Stimulated activated CD8-positive, alpha-beta memory T cell treated with anti-CD3 and anti-CD28 coated beads, Interleukin-12 subunit alpha, Interleukin-12 subunit beta, amount 100 ng/mL, for 1 hour (primary cell): ENCODE data around the gene RBMS3.

Experiments used
- DNase-seq: peaks from one replicate; pipeline ENCODE4 v3.0.0-alpha.2; 2020; ENCODE audit warnings: low read depth

RBMS3 gene

GRCh38 chr3:29581311-29581710 is 300.4 kb downstream of the RBMS3 start:
- DNase-seq, result no peak

- DNase-seq, result no peak
Observed at GRCh38 chr3:29582273-29582672, 301.4 kb downstream of the RBMS3 start.

GRCh38 chr3:29583861-29584260 is 303.0 kb downstream of the RBMS3 start:
- DNase-seq, result no peak

DNA sequence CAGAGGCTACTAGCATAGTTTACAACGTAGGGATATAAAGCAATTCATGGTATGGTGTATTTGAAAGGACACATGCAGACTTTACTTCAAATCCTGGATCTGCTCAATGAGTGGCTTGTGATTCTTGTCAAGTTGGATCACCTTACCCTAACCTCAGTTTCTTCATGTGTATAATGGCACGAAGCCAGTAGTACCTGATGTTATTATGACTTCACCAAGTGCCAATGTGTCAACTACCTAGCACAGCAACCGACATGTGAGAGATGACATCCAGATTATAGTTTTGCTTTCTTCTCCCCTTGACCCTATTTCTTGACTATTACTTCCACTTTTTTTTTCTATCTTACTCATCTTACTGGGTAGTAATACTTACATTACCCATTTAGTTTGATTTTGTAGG is 304.5 kb downstream of the RBMS3 start:
- DNase-seq, result no peak

GRCh38 chr3:29587340-29587739 is 306.5 kb downstream of the RBMS3 start:
- no peak for DNase-seq

GRCh38 chr3:29590012-29590411 is 309.1 kb downstream of the RBMS3 start:
- DNase-seq, result no peak

GRCh38 chr3:29590461-29590860 is 309.6 kb downstream of the RBMS3 start:
- no peak for DNase-seq

GRCh38 chr3:29591579-29591978 is 310.7 kb downstream of the RBMS3 start:
- DNase-seq, result no peak

DNA sequence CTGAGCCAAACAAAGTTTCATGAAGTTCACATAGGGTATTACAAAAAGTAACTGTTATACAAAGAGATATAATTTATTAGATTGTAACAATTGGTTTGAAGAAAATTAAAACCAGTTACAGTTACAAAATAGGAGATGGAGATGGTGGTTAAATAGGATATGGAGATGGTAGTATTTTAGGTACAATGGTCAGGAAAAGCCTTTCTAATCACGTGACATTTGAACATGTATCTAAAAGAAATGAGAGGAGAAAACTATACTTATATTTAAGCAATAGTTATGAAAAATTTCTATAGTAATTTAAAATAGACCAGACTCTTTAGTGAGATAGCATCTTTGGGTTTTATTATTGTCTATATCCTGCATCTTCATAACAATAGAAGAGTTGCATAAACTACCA is 312.9 kb downstream of the RBMS3 start:
- DNase-seq, result no peak

GRCh38 chr3:29594261-29594660 is 313.4 kb downstream of the RBMS3 start:
- no peak for DNase-seq

- no peak for DNase-seq
Observed at GRCh38 chr3:29597376-29598008, 316.6 kb downstream of the RBMS3 start.

DNA sequence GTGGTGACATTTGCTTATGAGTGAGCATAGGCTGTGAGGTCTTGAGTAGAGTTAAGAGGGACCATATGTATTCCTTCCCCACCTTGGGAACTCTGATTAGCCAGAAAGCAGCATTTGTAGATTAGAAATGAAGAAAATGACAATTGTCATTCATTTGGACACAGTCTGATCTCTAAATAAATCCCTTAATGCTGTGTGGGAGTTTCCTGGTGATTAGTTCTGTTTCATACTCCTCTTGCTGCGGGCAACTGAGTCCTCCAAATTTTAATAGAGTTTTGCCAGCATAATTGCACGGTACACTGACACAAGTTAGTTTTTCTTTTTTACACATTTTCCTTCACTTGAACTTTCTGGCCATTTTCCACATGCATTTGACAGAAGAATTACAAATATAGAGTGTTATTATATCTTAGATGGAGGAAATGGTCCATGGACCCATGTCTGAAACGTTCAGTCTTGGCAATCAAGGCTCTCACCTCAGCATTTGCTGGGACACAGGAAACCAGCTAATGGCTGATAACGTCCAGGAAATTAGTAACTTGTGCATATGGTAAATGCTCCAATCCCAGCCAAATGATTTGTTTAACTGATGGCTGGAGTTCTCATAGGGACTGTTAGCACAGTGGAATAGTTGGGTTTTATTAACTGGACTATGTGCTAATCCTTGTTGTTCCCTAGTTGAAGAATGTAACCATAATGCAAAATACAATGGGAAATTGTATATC is 321.2 kb downstream of the RBMS3 start:
- DNase-seq, result no peak

GRCh38 chr3:29605845-29606244 is 325.0 kb downstream of the RBMS3 start:
- DNase-seq, result no peak

DNA sequence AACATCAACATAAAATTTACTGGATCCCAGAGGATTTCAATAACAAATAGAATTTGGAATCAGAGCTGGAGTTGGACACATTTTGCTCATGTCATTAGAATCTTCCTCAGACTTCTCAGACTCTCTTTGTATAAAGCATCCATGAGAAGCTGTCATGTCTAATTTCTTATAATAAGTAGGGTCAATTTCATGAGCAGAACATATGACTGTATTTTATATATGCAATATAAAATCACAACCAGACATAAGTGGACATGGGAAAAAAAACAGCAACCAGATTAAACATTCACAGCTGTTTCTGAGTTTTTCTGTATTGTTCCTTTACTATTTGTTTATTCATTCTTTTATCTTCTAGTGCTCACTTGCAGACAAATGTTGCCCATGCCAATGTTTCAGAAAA is 325.5 kb downstream of the RBMS3 start:
- no peak for DNase-seq

DNA sequence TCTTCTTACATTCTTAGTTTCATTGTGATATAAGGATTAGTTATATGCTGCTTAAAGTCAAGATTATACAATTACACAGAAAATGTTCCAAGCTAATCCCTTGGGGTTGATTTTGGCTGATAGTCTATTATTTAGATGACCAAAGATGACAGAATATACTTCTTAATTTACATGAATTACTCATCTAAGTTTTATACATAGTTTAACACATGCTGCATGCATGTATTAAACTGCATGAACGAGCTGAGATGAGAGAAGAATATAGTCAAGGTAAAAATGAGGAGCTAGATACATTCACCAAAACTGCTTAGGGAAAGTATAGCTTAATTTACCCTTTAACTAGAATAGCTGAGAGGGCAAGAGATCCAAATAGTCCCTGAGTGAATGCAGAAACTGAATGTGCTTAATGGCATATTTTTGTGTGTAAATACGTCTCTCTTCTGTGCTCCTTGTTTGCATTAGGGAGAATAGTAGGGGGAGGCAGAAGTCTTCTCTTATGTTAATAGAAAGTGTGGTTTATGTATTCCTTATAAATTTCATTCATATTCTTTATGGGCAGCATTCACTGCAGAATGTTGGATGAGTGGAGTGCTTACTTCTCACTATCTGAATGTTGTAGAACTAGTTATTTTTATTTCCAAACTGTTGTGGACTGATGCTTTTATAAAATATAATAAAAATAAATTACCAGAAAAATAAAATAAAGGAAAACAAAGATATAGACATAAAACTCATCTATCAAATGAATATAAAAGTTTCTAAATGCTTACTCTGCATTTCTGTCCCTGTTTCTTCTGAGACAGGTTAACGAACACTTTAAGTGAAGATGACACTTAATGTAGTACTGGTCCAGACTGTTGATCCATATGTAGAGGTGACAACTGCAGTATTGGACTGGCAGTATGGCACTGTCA is 327.8 kb downstream of the RBMS3 start:
- no peak for DNase-seq

DNA sequence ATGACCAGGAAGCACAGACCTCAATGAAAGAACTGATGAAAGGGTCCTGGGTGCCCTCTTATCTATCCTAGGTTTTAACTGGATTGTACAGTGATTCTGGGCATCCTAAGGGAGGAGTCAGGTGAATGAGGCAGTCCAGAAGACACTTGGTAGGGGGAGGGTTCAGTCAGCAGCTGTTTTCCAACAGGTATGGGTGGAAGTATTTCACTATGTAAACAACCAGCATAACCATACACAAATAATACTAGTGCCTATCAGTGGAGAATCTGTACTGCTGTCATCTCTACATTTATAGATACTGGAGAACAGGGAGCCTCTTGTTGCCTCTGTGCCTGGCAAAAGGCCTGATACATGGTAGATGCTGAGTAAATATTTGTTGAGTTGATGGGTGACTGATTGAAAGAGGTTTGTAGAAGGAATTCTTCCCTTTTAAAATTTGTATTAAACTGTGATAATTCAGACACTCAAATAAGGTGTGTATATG is 328.5 kb downstream of the RBMS3 start:
- DNase-seq, result no peak

DNA sequence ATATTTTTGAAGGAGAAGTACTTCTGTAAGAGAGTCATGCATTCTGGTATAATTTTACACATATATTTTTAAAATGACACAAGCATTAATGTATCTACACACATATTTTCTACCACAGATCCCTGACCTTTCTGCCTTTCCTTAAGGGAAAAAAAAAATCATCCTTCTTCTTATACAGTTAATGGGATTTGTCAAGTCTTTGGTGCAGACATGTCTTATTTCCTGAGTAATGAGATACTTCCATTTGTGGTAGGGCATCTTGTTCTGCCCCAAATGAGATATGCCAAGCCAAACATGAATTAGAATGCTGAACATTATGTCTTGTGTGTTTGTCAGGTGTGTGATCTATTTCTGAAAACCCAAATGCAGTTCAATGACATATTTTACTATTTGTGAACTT is 329.9 kb downstream of the RBMS3 start:
- no peak for DNase-seq

DNA sequence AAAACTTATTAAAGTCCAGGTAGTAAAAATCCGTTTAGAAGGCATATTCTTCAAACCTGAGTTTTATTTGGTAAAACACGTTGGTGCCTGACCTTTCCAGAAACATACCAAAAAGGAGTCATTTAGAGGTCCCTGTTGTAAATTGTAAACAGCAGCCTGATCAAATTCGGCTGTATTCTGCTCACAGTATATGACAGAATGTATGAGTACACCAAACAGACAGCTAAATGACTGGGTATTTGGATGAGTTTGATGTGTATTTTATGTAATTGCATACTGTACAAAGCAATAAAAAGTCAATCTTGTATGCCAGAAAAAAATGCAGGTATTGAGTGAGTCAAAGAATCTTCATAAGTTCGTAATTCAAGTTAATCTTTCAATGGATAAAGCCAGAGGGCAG is 330.4 kb downstream of the RBMS3 start:
- no peak for DNase-seq

- DNase-seq, result no peak
Observed at GRCh38 chr3:29612536-29612935, 331.7 kb downstream of the RBMS3 start.

- no peak for DNase-seq
Observed at GRCh38 chr3:29614954-29615353, 334.1 kb downstream of the RBMS3 start.

DNA sequence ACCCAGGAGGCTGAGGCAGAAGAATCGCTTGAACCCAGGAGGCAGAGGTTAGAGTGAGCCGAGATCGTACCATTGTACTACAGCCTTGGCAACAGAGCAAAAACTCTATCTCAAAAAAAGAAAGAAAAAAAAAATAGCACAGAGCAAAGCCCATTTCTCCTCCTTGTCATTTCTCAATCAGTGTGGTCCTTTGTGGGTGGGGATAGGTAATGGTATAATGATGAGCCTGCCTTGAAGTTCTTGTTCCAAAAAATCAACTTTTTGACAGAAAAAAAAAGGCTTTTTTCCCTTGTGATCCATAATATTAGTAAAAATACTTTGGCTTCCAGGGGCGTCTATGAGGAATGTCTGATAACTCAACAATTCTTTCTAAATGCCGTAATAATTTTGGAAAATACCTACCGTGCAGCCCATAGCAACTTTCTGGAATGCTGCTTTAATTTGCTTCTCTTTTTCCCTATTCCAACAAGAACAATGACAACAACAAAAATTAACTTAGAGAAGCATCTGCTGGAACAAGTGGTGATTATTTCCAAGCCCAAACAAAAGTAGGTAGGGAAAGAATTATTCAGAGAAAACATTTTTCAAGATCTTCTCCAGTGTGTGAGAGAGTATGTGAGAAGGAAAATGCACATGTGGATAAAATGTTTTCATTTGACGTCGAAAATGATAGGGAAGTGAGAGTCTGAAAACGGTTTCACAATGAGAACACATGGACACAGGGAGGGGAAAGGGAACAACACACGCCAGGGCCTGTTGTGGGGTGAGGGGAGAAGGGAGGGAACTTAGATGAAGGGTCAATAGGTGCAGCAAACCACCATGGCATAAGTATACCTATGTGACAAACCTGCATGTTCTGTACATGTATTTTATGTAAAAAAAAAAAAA is 337.8 kb downstream of the RBMS3 start:
- no peak for DNase-seq

GRCh38 chr3:29619676-29620075 is 338.8 kb downstream of the RBMS3 start:
- DNase-seq, result no peak
